ENCODE results near the gene HNRNPLL. TPM values are rescaled to one million over a fixed set of nuclear protein-coding genes. Genes with fewer than 3 reads are reported as not detected.

Gene HNRNPLL
- total RNA-seq, 5 donors from 2014 or later (not counting 1 experiment from before 2014, with no cell fraction given): 28.1 to 69.0 (median 35.2) TPM

GRCh38 chr2:38583994-38584393 lies 18.7 kb downstream of the HNRNPLL start:
- Histone ChIP-seq H3K4me3 (ENCODE audit: control insufficient read depth in 1 of 2, extremely low read depth in 1 of 2, low read length in 1 of 2) (no peak overlapping the region), H3K36me3 (ENCODE audit: control insufficient read depth in 2 of 2, extremely low read depth in 1 of 2, insufficient read depth in 1 of 2, low read length in 1 of 2) (peaks cover 3 to 27% of the 10 kb centered on the region in 2 donors), H3K4me1 (ENCODE audit: control insufficient read depth in 1 of 2, extremely low read depth in 1 of 2, insufficient read depth in 2 of 2, low read length in 2 of 2) (peaks cover 0 to 11% of the 10 kb centered on the region in 2 experiments), H3K9me3 (no peaks in the 10 kb centered on the region), H3K27me3 (replicated peaks in 1 of 2; ENCODE audit: control insufficient read depth in 2 of 2, extremely low read depth in 1 of 2, insufficient read depth in 2 of 2, low read length in 1 of 2) (no peaks in the 10 kb centered on the region), H3K27ac (ENCODE audit: low read length) (no peak overlapping the region)
- 100% methylated on average over 1 of the region's 5 CpGs for WGBS (ENCODE audit: insufficient coverage)
- H3K36me3 Mint-ChIP-seq: peaks cover 22% of the 10 kb centered on the region
- H3K9me3 Mint-ChIP-seq: no peaks in the 10 kb centered on the region
- no peak overlapping the region for H3K27ac Mint-ChIP-seq
- H3K4me3 Mint-ChIP-seq: no peak overlapping the region
- no peaks in the 10 kb centered on the region for H3K27me3 Mint-ChIP-seq
- ChIA-PET CTCF (interaction anchor here (0.5 to 7.0 kb wide), 13 partner anchors 8 to 161 kb away, joined by 3 to 97 read pairs (median 3); partner anchors contain the start of gene GALM (in 1 of the 2)), POLR2A (interaction anchor here in 1 of 2 donors (0.6 to 1.6 kb wide), 6 partner anchors 17 to 167 kb away, joined by 3 to 8 read pairs (median 4); partner anchors contain the start of gene SRSF7)
- ATAC-seq (replicated peaks in 1 of 4): no peak
- peaks cover 8 to 39% (median 28%) of the 10 kb centered on the region in 3 donors for H3K4me1 Mint-ChIP-seq
- DNase-seq: no peak

- ATAC-seq (replicated peaks in 1 of 4) (no peak), DNase-seq (no peak)
- Mint-ChIP-seq H3K27ac (no peak overlapping the region), H3K9me3 (no peaks in the 10 kb centered on the region), H3K36me3 (peaks cover 22% of the 10 kb centered on the region), H3K27me3 (no peaks in the 10 kb centered on the region), H3K4me1 (peaks cover 12 to 41% (median 30%) of the 10 kb centered on the region in 3 donors), H3K4me3 (no peak overlapping the region)
- peaks cover 0 to 9% of the 10 kb centered on the region in 2 experiments for H3K4me1 ChIP-seq (ENCODE audit: control insufficient read depth in 1 of 2, extremely low read depth in 1 of 2, insufficient read depth in 2 of 2, low read length in 2 of 2)
- WGBS (ENCODE audit: insufficient coverage): no CpG with 5 or more reads among the region's 3 CpGs
- H3K4me3 ChIP-seq (ENCODE audit: control insufficient read depth in 1 of 2, extremely low read depth in 1 of 2, low read length in 1 of 2): no peak overlapping the region
- H3K36me3 ChIP-seq (ENCODE audit: control insufficient read depth in 2 of 2, extremely low read depth in 1 of 2, insufficient read depth in 1 of 2, low read length in 1 of 2): peaks cover 3 to 27% of the 10 kb centered on the region in 2 donors
- ChIA-PET CTCF (interaction anchor here (0.5 to 7.0 kb wide), 12 partner anchors 10 to 161 kb away, joined by 3 to 97 read pairs (median 4); partner anchors contain the start of gene GALM (in 1 of the 2)), POLR2A (interaction anchor here in 1 of 2 donors (0.6 to 2.4 kb wide), 6 partner anchors 18 to 168 kb away, joined by 3 to 23 read pairs (median 4); partner anchors contain the start of gene SRSF7)
- no peaks in the 10 kb centered on the region for H3K9me3 ChIP-seq
- no peak overlapping the region for H3K27ac ChIP-seq (ENCODE audit: low read length)
- H3K27me3 ChIP-seq (replicated peaks in 1 of 2; ENCODE audit: control insufficient read depth in 2 of 2, extremely low read depth in 1 of 2, insufficient read depth in 2 of 2, low read length in 1 of 2): no peaks in the 10 kb centered on the region
Observed at GRCh38 chr2:38583524-38583923, 19.2 kb downstream of the HNRNPLL start.

DNA sequence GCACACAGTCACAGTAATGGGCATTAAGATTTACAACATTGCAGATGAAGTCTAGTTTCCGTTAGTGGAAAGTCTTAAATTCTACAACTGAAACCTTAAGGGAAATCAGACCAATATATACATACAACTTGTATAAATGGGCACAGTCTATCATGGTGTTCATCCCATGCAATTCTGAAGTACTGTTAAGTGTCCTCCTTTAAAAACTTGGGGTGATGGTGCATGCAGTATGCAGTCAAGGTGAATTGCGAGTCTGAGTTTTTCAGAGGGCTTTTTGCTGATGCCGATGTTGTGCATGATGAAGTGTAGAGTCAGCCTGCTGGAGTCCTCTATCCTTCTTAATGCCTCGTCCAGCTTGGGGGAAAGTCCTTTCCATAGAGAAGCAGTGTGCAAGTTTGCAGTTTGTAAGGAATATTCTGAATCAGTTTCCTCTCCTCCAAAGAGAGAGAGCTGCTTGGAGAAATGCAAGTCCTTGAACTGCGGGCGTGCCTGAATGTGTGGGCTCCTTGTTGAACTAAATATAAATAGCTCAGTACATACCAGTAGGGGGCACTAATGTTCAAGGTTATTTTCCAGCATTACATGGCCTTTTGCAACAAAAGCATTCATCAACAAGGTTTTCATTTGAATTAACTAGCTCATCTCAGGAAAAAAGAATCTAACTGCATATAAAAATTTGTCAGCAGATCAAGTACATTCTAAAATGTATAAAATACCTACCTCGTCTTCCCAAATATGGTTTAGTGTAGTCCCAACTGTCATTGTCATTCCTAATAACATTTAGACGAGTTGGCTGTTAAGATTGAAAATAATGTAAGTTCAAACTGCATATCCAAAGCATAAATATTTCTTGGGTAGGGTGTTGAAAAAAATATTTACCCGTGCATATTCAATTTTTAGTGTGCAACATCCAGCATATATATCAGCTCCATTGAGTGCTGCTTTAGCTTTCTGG lies 21.3 kb downstream of the HNRNPLL start:
- CTCF ChIA-PET: interaction anchor here (0.6 to 7.0 kb wide), 81 partner anchors 9 to 1280 kb away, joined by 3 to 97 read pairs (median 4); partner anchors contain the start of genes DHX57 (in 1 of the 2), GALM (in 1 of the 2), HNRNPLL (in 1 of the 2) and MORN2 (in 1 of the 2)
- DNase-seq: peak in 16 of 35 experiments; percentile 6 to 87 (median 28)
- peaks cover 30% of the 10 kb centered on the region for H3K36me3 Mint-ChIP-seq
- H3K27me3 Mint-ChIP-seq: no peaks in the 10 kb centered on the region
- ATAC-seq (replicated peaks in 1 of 4): peak; percentile 78 to 90 (median 87)
- Histone ChIP-seq H3K4me3 (ENCODE audit: control insufficient read depth in 1 of 2, extremely low read depth in 1 of 2, low read length in 1 of 2) (no peak overlapping the region), H3K9me3 (no peaks in the 10 kb centered on the region), H3K4me1 (ENCODE audit: control insufficient read depth in 1 of 2, extremely low read depth in 1 of 2, insufficient read depth in 2 of 2, low read length in 2 of 2) (peaks cover 0 to 4% of the 10 kb centered on the region in 2 experiments), H3K36me3 (ENCODE audit: control insufficient read depth in 2 of 2, extremely low read depth in 1 of 2, insufficient read depth in 1 of 2, low read length in 1 of 2) (peaks cover 3 to 30% of the 10 kb centered on the region in 2 donors), H3K27me3 (replicated peaks in 1 of 2; ENCODE audit: control insufficient read depth in 2 of 2, extremely low read depth in 1 of 2, insufficient read depth in 2 of 2, low read length in 1 of 2) (no peaks in the 10 kb centered on the region), H3K27ac (ENCODE audit: low read length) (no peak overlapping the region)
- whole genome bisulfite sequencing (ENCODE audit: insufficient coverage): no CpG with 5 or more reads among the region's 9 CpGs
- H3K4me3 Mint-ChIP-seq: no peak overlapping the region
- peaks cover 6 to 39% (median 23%) of the 10 kb centered on the region in 3 donors for H3K4me1 Mint-ChIP-seq
- POLR2A ChIA-PET: interaction anchor here (0.5 to 2.4 kb wide), 15 partner anchors 44 to 235 kb away, joined by 3 to 23 read pairs (median 4); partner anchors contain the start of gene SRSF7 (in 2 of the 2)
- no peak overlapping the region for H3K27ac Mint-ChIP-seq
- no peaks in the 10 kb centered on the region for H3K9me3 Mint-ChIP-seq

DNA sequence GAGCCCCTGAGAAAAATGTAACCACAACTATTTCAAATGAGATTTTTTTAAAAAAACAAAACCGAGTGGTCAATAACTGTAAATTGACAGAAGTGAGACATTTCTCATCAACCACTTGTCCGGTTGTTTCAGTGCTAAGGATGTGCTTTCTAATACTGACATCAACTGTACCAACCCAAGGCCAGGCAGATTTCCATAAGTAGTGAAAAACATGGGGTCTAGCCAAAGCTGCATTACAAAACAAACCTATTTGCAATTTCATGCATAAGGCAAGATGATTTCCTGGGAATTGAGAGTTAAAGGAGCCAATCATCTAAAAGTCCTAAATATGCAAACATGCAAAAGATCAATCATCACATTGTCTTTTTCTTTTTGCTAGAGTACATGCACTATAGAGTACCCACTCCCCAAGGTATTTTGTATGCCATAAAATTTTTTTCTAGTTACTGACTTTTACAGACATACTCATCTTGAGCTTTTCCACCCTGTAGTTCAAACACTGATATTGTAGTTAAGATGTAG lies 22.6 kb downstream of the HNRNPLL start:
- H3K9me3 ChIP-seq: no peaks in the 10 kb centered on the region
- no peak overlapping the region for H3K4me3 Mint-ChIP-seq
- H3K4me3 ChIP-seq (ENCODE audit: control insufficient read depth in 1 of 2, extremely low read depth in 1 of 2, low read length in 1 of 2): no peak overlapping the region
- DNase-seq (no peak), ATAC-seq (replicated peaks in 1 of 4) (no peak)
- peaks cover 3 to 26% of the 10 kb centered on the region in 2 donors for H3K36me3 ChIP-seq (ENCODE audit: control insufficient read depth in 2 of 2, extremely low read depth in 1 of 2, insufficient read depth in 1 of 2, low read length in 1 of 2)
- H3K27ac Mint-ChIP-seq: no peak overlapping the region
- no CpG with 5 or more reads among the region's 2 CpGs for WGBS (ENCODE audit: insufficient coverage)
- POLR2A ChIA-PET: interaction anchor here (0.6 to 4.2 kb wide), 4 partner anchors 102 to 171 kb away, joined by 3 to 19 read pairs (median 6); partner anchors contain the start of gene SRSF7 (in 1 of the 2)
- CTCF ChIA-PET: interaction anchor here (0.9 to 7.0 kb wide), 11 partner anchors 9 to 263 kb away, joined by 3 to 97 read pairs (median 4); no protein-coding TSS in a partner anchor
- peaks cover 26% of the 10 kb centered on the region for H3K36me3 Mint-ChIP-seq
- H3K27ac ChIP-seq (ENCODE audit: low read length): no peak overlapping the region
- no peaks in the 10 kb centered on the region for H3K27me3 ChIP-seq (replicated peaks in 1 of 2; ENCODE audit: control insufficient read depth in 2 of 2, extremely low read depth in 1 of 2, insufficient read depth in 2 of 2, low read length in 1 of 2)
- H3K4me1 Mint-ChIP-seq: peaks cover 6 to 42% (median 17%) of the 10 kb centered on the region in 3 donors
- H3K27me3 Mint-ChIP-seq: no peaks in the 10 kb centered on the region
- no peaks in the 10 kb centered on the region for H3K9me3 Mint-ChIP-seq
- H3K4me1 ChIP-seq (ENCODE audit: control insufficient read depth in 1 of 2, extremely low read depth in 1 of 2, insufficient read depth in 2 of 2, low read length in 2 of 2): peaks cover 0 to 4% of the 10 kb centered on the region in 2 experiments

DNA sequence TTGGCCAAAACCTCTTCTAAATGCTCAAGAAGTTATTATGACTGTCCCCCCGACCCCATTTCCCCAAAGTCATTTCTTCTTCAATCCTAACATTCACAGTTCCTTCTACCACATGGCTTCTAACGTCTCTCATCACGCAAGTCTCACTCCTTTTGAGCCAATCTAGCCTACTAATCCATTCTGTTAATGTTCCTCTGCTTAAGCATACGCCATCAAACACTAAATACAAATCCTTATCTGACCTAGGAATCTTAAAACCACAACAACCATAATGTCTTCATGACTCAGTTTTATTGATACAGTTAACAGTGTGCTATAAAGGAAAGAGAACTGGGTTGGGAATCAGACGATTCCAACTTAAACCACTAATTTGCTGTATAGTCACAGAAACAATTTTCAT lies 23.9 kb downstream of the HNRNPLL start:
- no peaks in the 10 kb centered on the region for H3K27me3 Mint-ChIP-seq
- H3K4me1 ChIP-seq (ENCODE audit: control insufficient read depth in 1 of 2, extremely low read depth in 1 of 2, insufficient read depth in 2 of 2, low read length in 2 of 2): peaks cover 0 to 4% of the 10 kb centered on the region in 2 experiments
- WGBS (ENCODE audit: insufficient coverage): 78% methylated on average over 3 of the region's 5 CpGs
- no peak overlapping the region for H3K4me3 Mint-ChIP-seq
- no peak overlapping the region for H3K27ac ChIP-seq (ENCODE audit: low read length)
- no peaks in the 10 kb centered on the region for H3K27me3 ChIP-seq (replicated peaks in 1 of 2; ENCODE audit: control insufficient read depth in 2 of 2, extremely low read depth in 1 of 2, insufficient read depth in 2 of 2, low read length in 1 of 2)
- H3K27ac Mint-ChIP-seq: peak overlapping the region in 1 of 2 donors; percentile 33
- H3K4me3 ChIP-seq (ENCODE audit: control insufficient read depth in 1 of 2, extremely low read depth in 1 of 2, low read length in 1 of 2): no peak overlapping the region
- peaks cover 3 to 22% of the 10 kb centered on the region in 2 donors for H3K36me3 ChIP-seq (ENCODE audit: control insufficient read depth in 2 of 2, extremely low read depth in 1 of 2, insufficient read depth in 1 of 2, low read length in 1 of 2)
- H3K4me1 Mint-ChIP-seq: peaks cover 6 to 44% (median 17%) of the 10 kb centered on the region in 3 donors
- no peak for DNase-seq
- no peaks in the 10 kb centered on the region for H3K9me3 ChIP-seq
- ChIA-PET CTCF (interaction anchor here (0.6 to 7.0 kb wide), 8 partner anchors 8 to 902 kb away, joined by 3 to 96 read pairs (median 4); no protein-coding TSS in a partner anchor), POLR2A (interaction anchor here (0.7 to 4.2 kb wide), 4 partner anchors 124 to 173 kb away, joined by 3 to 19 read pairs (median 5); partner anchors contain the start of gene SRSF7 (in 1 of the 2))
- H3K9me3 Mint-ChIP-seq: no peaks in the 10 kb centered on the region
- ATAC-seq (replicated peaks in 1 of 4): peak; percentile 35 to 59 (median 52)
- peaks cover 31% of the 10 kb centered on the region for H3K36me3 Mint-ChIP-seq
